HG03469 (cell line): ENCODE data around the gene IGSF3.
"Not testable (repeated sequence)": the region's sequence is repeated elsewhere in the genome, so short reads cannot be mapped to it uniquely, and the experiment has no call there.

Experiments
- ATAC-seq: cut with Tn5 transposase; IDR thresholded peaks from one replicate; pipeline ENCODE4 v1.9.1; 2021; ENCODE audit warnings: mild to moderate bottlenecking, moderate library complexity, moderate number of reproducible peaks; ENCODE audit not compliant: unreplicated experiment

The IGSF3 gene

GRCh38 chr1:116580446-116581322 lies 86.8 kb downstream of the IGSF3 start:
- ATAC-seq: no peak

GRCh38 chr1:116579259-116579875 lies 88.2 kb downstream of the IGSF3 start:
- ATAC-seq: no peak

- no peak for ATAC-seq
Observed at GRCh38 chr1:116578581-116578980, 89.0 kb downstream of the IGSF3 start.

GRCh38 chr1:116577759-116578314 lies 89.7 kb downstream of the IGSF3 start:
- no peak for ATAC-seq

GRCh38 chr1:116574581-116575291 lies 92.8 kb downstream of the IGSF3 start:
- no peak for ATAC-seq

GRCh38 chr1:116573431-116574095 lies 94.0 kb downstream of the IGSF3 start:
- no peak for ATAC-seq

GRCh38 chr1:116572771-116573430 lies 94.6 kb downstream of the IGSF3 start:
- ATAC-seq: no peak

- no peak for ATAC-seq
Observed at GRCh38 chr1:116572099-116572498, 95.4 kb downstream of the IGSF3 start.

- ATAC-seq: no peak
Observed at GRCh38 chr1:116571215-116571919, 96.2 kb downstream of the IGSF3 start.

GRCh38 chr1:116570358-116571214 lies 96.9 kb downstream of the IGSF3 start, which contains the start of gene CD58:
TSS of gene CD58 (minus strand) at chr1:116571026. CDS start at chr1:116570972, 54 bp downstream.
- peak; percentile 46 for ATAC-seq

- ATAC-seq: no peak
Observed at GRCh38 chr1:116569776-116570357, 97.7 kb downstream of the IGSF3 start.

- ATAC-seq: no peak
Observed at GRCh38 chr1:116569381-116569670, 98.2 kb downstream of the IGSF3 start.

- ATAC-seq: no peak
Observed at GRCh38 chr1:116568662-116569380, 98.7 kb downstream of the IGSF3 start.

GRCh38 chr1:116567790-116568661 lies 99.5 kb downstream of the IGSF3 start:
- ATAC-seq: no peak

- no peak for ATAC-seq
Observed at GRCh38 chr1:116565222-116565621, 102.3 kb downstream of the IGSF3 start.

- no peak for ATAC-seq
Observed at GRCh38 chr1:116564426-116564825, 103.1 kb downstream of the IGSF3 start.

- ATAC-seq: not testable (repeated sequence)
Observed at GRCh38 chr1:116562465-116562864, 105.1 kb downstream of the IGSF3 start.
